MM.1S (cell line): ENCODE results near the gene LTBP3.
A peak's percentile ranks its signal among the peaks of the same experiment; 100 is the strongest.

ENCODE experiments used
- DNase-seq: peaks from one replicate; pipeline ENCODE4 v3.0.0-alpha.2; 2015
- H2AFZ ChIP-seq: fragments of 300-600 bp; sonication (generic); 2 replicates; pipeline ENCODE4 v1.6.0; 2016; ENCODE audit warnings: antibody characterized with exemption, low read length
- H3F3A ChIP-seq: fragments of 300-600 bp; sonication (generic); 2 replicates; pipeline ENCODE4 v1.6.1; 2016; ENCODE audit warnings: mild to moderate bottlenecking, antibody characterized with exemption, low read length, moderate library complexity, mixed read lengths; ENCODE audit not compliant: insufficient read depth
- H3K27ac ChIP-seq: fragments of 300-600 bp; sonication (generic); 2 replicates; pipeline ENCODE4 v1.5.1; 2016; ENCODE audit warnings: mild to moderate bottlenecking, low read length
- H3K27me3 ChIP-seq: fragments of 300-600 bp; sonication (generic); replicated peaks from 2 replicates; pipeline ENCODE4 v1.6.0; 2016; ENCODE audit warnings: low read length; ENCODE audit not compliant: insufficient read depth
- H3K36me3 ChIP-seq: fragments of 300-600 bp; sonication (generic); replicated peaks from 2 replicates; pipeline ENCODE4 v1.6.1; 2016; ENCODE audit warnings: mild to moderate bottlenecking, low read length, mixed read lengths; ENCODE audit not compliant: insufficient read depth
- H3K4me1 ChIP-seq: fragments of 300-600 bp; sonication (generic); 2 replicates; pipeline ENCODE4 v1.6.1; 2016; ENCODE audit warnings: low read length, mixed read lengths
- H3K4me2 ChIP-seq: fragments of 300-600 bp; sonication (generic); 2 replicates; pipeline ENCODE4 v1.6.0; 2016; ENCODE audit warnings: low read depth, low read length
- H3K4me3 ChIP-seq: fragments of 300-600 bp; sonication (generic); 2 replicates; pipeline ENCODE4 v1.5.1; 2016; ENCODE audit warnings: low read length, mixed read lengths
- H3K79me2 ChIP-seq: fragments of 300-600 bp; sonication (generic); 2 replicates; pipeline ENCODE4 v1.6.1; 2016; ENCODE audit warnings: mixed run types, low read length, mixed read lengths
- H3K9ac ChIP-seq: fragments of 300-600 bp; sonication (generic); 2 replicates; pipeline ENCODE4 v1.6.1; 2016; ENCODE audit warnings: low read length, mixed read lengths
- H3K9me2 ChIP-seq: fragments of 300-600 bp; sonication (generic); replicated peaks from 2 replicates; pipeline ENCODE4 v1.6.1; 2016; ENCODE audit warnings: mild to moderate bottlenecking, low read length, mixed read lengths; ENCODE audit not compliant: insufficient read depth
- H3K9me3 ChIP-seq: fragments of 300-600 bp; sonication (generic); replicated peaks from 2 replicates; pipeline ENCODE4 v1.6.1; 2016; ENCODE audit warnings: mild to moderate bottlenecking, low read length, mixed read lengths; ENCODE audit not compliant: insufficient read depth
- H4K20me1 ChIP-seq: fragments of 300-600 bp; sonication (generic); 2 replicates; pipeline ENCODE4 v1.6.1; 2016; ENCODE audit warnings: mild to moderate bottlenecking, low read length, moderate library complexity, mixed read lengths; ENCODE audit not compliant: insufficient read depth
- EZH2 ChIP-seq: fragments of 300-600 bp; sonication (generic); optimal IDR thresholded peaks from 2 replicates; pipeline ENCODE3; 2017; ENCODE audit warnings: low read depth, mild to moderate bottlenecking, antibody characterized with exemption, low read length, mixed read lengths
- EZH2phosphoT487 ChIP-seq: fragments of 300-600 bp; sonication (generic); IDR thresholded peaks from 2 replicates; pipeline ENCODE4 v1.6.1; 2018; ENCODE audit warnings: antibody characterized with exemption, low read length
- TF ChIP-seq, protein P1 (sequence below): fragments of 300-600 bp; sonication (generic); IDR thresholded peaks from 2 replicates; pipeline ENCODE4 v1.5.1; 2016; ENCODE audit warnings: antibody characterized with exemption, low read length, mixed read lengths

The LTBP3 gene

DNA sequence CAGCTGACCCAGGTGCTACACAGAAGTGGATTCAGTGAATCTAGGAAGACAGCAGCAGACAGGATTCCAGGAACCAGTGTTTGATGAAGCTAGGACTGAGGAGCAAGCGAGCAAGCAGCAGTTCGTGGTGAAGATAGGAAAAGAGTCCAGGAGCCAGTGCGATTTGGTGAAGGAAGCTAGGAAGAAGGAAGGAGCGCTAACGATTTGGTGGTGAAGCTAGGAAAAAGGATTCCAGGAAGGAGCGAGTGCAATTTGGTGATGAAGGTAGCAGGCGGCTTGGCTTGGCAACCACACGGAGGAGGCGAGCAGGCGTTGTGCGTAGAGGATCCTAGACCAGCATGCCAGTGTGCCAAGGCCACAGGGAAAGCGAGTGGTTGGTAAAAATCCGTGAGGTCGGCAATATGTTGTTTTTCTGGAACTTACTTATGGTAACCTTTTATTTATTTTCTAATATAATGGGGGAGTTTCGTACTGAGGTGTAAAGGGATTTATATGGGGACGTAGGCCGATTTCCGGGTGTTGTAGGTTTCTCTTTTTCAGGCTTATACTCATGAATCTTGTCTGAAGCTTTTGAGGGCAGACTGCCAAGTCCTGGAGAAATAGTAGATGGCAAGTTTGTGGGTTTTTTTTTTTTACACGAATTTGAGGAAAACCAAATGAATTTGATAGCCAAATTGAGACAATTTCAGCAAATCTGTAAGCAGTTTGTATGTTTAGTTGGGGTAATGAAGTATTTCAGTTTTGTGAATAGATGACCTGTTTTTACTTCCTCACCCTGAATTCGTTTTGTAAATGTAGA lies 57.6 kb downstream of the LTBP3 start:
- peaks cover 31% of the 10 kb centered on the region for H3K4me1 ChIP-seq
- peak; percentile 59 for DNase-seq
- H3K9me2 ChIP-seq: no peaks in the 10 kb centered on the region
- H3K9me3 ChIP-seq: no peaks in the 10 kb centered on the region
- H4K20me1 ChIP-seq: peaks cover 64% of the 10 kb centered on the region
- peak overlapping the region; percentile 100 for H3K9ac ChIP-seq
- no peaks in the 10 kb centered on the region for H3K27me3 ChIP-seq
- H3F3A ChIP-seq: peaks cover 93% of the 10 kb centered on the region
- peak overlapping the region; percentile 86 for H3K4me3 ChIP-seq
- TF ChIP-seq, protein P1, sequence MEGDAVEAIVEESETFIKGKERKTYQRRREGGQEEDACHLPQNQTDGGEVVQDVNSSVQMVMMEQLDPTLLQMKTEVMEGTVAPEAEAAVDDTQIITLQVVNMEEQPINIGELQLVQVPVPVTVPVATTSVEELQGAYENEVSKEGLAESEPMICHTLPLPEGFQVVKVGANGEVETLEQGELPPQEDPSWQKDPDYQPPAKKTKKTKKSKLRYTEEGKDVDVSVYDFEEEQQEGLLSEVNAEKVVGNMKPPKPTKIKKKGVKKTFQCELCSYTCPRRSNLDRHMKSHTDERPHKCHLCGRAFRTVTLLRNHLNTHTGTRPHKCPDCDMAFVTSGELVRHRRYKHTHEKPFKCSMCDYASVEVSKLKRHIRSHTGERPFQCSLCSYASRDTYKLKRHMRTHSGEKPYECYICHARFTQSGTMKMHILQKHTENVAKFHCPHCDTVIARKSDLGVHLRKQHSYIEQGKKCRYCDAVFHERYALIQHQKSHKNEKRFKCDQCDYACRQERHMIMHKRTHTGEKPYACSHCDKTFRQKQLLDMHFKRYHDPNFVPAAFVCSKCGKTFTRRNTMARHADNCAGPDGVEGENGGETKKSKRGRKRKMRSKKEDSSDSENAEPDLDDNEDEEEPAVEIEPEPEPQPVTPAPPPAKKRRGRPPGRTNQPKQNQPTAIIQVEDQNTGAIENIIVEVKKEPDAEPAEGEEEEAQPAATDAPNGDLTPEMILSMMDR: no peak
- no peak for TF ChIP-seq EZH2phosphoT487
- no peak overlapping the region for H2AFZ ChIP-seq
- H3K27ac ChIP-seq: peak overlapping the region; percentile 94
- peak overlapping the region; percentile 67 for H3K4me2 ChIP-seq
- peaks cover 92% of the 10 kb centered on the region for H3K79me2 ChIP-seq
- H3K36me3 ChIP-seq: peaks cover 44% of the 10 kb centered on the region

DNA sequence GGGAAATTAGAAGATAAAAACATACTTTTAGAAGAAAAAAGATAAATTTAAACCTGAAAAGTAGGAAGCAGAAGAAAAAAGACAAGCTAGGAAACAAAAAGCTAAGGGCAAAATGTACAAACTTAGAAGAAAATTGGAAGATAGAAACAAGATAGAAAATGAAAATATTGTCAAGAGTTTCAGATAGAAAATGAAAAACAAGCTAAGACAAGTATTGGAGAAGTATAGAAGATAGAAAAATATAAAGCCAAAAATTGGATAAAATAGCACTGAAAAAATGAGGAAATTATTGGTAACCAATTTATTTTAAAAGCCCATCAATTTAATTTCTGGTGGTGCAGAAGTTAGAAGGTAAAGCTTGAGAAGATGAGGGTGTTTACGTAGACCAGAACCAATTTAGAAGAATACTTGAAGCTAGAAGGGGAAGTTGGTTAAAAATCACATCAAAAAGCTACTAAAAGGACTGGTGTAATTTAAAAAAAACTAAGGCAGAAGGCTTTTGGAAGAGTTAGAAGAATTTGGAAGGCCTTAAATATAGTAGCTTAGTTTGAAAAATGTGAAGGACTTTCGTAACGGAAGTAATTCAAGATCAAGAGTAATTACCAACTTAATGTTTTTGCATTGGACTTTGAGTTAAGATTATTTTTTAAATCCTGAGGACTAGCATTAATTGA lies 58.3 kb downstream of the LTBP3 start:
- no peak overlapping the region for H2AFZ ChIP-seq
- H3K9me2 ChIP-seq: no peaks in the 10 kb centered on the region
- H4K20me1 ChIP-seq: peaks cover 57% of the 10 kb centered on the region
- peak overlapping the region; percentile 94 for H3K27ac ChIP-seq
- H3K4me2 ChIP-seq: peak overlapping the region; percentile 67
- peak overlapping the region; percentile 100 for H3K9ac ChIP-seq
- H3K4me3 ChIP-seq: peak overlapping the region; percentile 86
- TF ChIP-seq, protein P1: no peak
- no peak for TF ChIP-seq EZH2phosphoT487
- no peak for TF ChIP-seq EZH2
- no peaks in the 10 kb centered on the region for H3K27me3 ChIP-seq
- DNase-seq: peak; percentile 27
- H3K9me3 ChIP-seq: no peaks in the 10 kb centered on the region
- peaks cover 40% of the 10 kb centered on the region for H3K36me3 ChIP-seq
- H3K79me2 ChIP-seq: peaks cover 85% of the 10 kb centered on the region
- peaks cover 23% of the 10 kb centered on the region for H3K4me1 ChIP-seq
- H3F3A ChIP-seq: peaks cover 85% of the 10 kb centered on the region

DNA sequence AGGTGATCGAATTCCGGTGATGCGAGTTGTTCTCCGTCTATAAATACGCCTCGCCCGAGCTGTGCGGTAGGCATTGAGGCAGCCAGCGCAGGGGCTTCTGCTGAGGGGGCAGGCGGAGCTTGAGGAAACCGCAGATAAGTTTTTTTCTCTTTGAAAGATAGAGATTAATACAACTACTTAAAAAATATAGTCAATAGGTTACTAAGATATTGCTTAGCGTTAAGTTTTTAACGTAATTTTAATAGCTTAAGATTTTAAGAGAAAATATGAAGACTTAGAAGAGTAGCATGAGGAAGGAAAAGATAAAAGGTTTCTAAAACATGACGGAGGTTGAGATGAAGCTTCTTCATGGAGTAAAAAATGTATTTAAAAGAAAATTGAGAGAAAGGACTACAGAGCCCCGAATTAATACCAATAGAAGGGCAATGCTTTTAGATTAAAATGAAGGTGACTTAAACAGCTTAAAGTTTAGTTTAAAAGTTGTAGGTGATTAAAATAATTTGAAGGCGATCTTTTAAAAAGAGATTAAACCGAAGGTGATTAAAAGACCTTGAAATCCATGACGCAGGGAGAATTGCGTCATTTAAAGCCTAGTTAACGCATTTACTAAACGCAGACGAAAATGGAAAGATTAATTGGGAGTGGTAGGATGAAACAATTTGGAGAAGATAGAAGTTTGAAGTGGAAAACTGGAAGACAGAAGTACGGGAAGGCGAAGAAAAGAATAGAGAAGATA lies 59.0 kb downstream of the LTBP3 start, which contains the start of gene MALAT1:
MALAT1 (plus strand) TSS at position 69 of the 736 bp plus-strand sequence.
- H3K4me3 ChIP-seq: peak within 1 kb of the TSS; percentile 86

More for the DNA sequence above, 59.0 kb downstream of the LTBP3 start, which contains the start of gene MALAT1:
- peak; percentile 93 for DNase-seq
- peaks cover 83% of the 10 kb centered on the region for H3F3A ChIP-seq
- H3K27ac ChIP-seq: peak within 1 kb of the TSS; percentile 94
- no peaks in the 10 kb centered on the region for H3K27me3 ChIP-seq
- H3K79me2 ChIP-seq: peaks cover 78% of the 10 kb centered on the region
- H3K4me2 ChIP-seq: peak within 1 kb of the TSS; percentile 83
- peaks cover 33% of the 10 kb centered on the region for H3K36me3 ChIP-seq
- no peak within 1 kb of the TSS for H2AFZ ChIP-seq
- H3K9me3 ChIP-seq: no peaks in the 10 kb centered on the region
- H3K9me2 ChIP-seq: no peaks in the 10 kb centered on the region
- peaks cover 50% of the 10 kb centered on the region for H4K20me1 ChIP-seq
- H3K9ac ChIP-seq: peak within 1 kb of the TSS; percentile 100
- TF ChIP-seq EZH2phosphoT487: no peak
- TF ChIP-seq, protein P1: no peak
- no peak for TF ChIP-seq EZH2
- H3K4me1 ChIP-seq: peaks cover 22% of the 10 kb centered on the region
